OCI-LY1 (cell line): ENCODE data around the gene SNCB.

ENCODE experiments used
- H2AFZ ChIP-seq: fragments of 200-600 bp; sonication (generic), shearing (Covaris generic); 2 replicates; pipeline ENCODE4 v1.6.0; 2014; ENCODE audit warnings: antibody characterized with exemption, mild to moderate bottlenecking, low read length
- H3F3A ChIP-seq: fragments of 200-600 bp; sonication (generic), shearing (Covaris generic); 2 replicates; pipeline ENCODE4 v1.6.0; 2014; ENCODE audit warnings: mild to moderate bottlenecking, antibody characterized with exemption, low read length, moderate library complexity; ENCODE audit not compliant: insufficient read depth
- H3K27ac ChIP-seq: fragments of 200-600 bp; sonication (generic); 2 replicates; pipeline ENCODE4 v1.5.1; 2014; ENCODE audit warnings: low read length, mixed run types, mild to moderate bottlenecking, low read depth; ENCODE audit not compliant: poor library complexity, severe bottlenecking
- H3K27me3 ChIP-seq: fragments of 200-600 bp; sonication (generic); 2 replicates; pipeline ENCODE4 v1.6.0; 2014; ENCODE audit warnings: antibody characterized with exemption, mild to moderate bottlenecking, low read length, moderate library complexity; ENCODE audit not compliant: insufficient read depth
- H3K36me3 ChIP-seq: fragments of 200-600 bp; sonication (generic); 2 replicates; pipeline ENCODE4 v1.6.1; 2014; ENCODE audit warnings: mild to moderate bottlenecking, antibody characterized with exemption, low read length, moderate library complexity, mixed read lengths; ENCODE audit not compliant: insufficient read depth
- H3K4me1 ChIP-seq: fragments of 200-600 bp; sonication (generic); 2 replicates; pipeline ENCODE4 v1.5.1; 2014; ENCODE audit warnings: mild to moderate bottlenecking, low read length, moderate library complexity; ENCODE audit not compliant: insufficient read depth, severe bottlenecking
- H3K4me2 ChIP-seq: fragments of 200-600 bp; sonication (generic), shearing (Covaris generic); 2 replicates; pipeline ENCODE4 v1.6.1; 2014; ENCODE audit warnings: low read length
- H3K4me3 ChIP-seq: fragments of 200-600 bp; sonication (generic); 2 replicates; pipeline ENCODE4 v1.5.1; 2014; ENCODE audit warnings: low read length, low read depth, mild to moderate bottlenecking, mixed read lengths; ENCODE audit not compliant: poor library complexity, severe bottlenecking
- H3K79me2 ChIP-seq: fragments of 200-600 bp; shearing (Covaris generic); 2 replicates; pipeline ENCODE4 v1.6.1; 2016; ENCODE audit warnings: mixed run types, low read length, mixed read lengths; ENCODE audit not compliant: insufficient read depth
- H3K9ac ChIP-seq: fragments of 200-600 bp; sonication (generic), shearing (Covaris generic); 2 replicates; pipeline ENCODE4 v1.6.1; 2014; ENCODE audit warnings: mild to moderate bottlenecking, low read length, mixed read lengths
- H3K9me2 ChIP-seq: fragments of 200-600 bp; sonication (generic), shearing (Covaris generic); 2 replicates; pipeline ENCODE4 v1.6.1; 2014; ENCODE audit warnings: low read depth, mild to moderate bottlenecking, low read length, mixed read lengths
- H3K9me3 ChIP-seq: fragments of 200-600 bp; shearing (Covaris generic); 2 replicates; pipeline ENCODE4 v1.6.1; 2014; ENCODE audit warnings: low read length, mixed read lengths
- H4K20me1 ChIP-seq: fragments of 200-600 bp; sonication (generic), shearing (Covaris generic); 2 replicates; pipeline ENCODE4 v1.6.0; 2016; ENCODE audit warnings: mild to moderate bottlenecking, low read length; ENCODE audit not compliant: insufficient read depth
- CTCF ChIP-seq: fragments of 200-600 bp; sonication (generic), shearing (Covaris generic); IDR thresholded peaks from 2 replicates; pipeline ENCODE4 v1.5.1; 2017; ENCODE audit warnings: mild to moderate bottlenecking, antibody characterized with exemption, low read length, moderate library complexity, mixed read lengths
- EZH2 ChIP-seq: fragments of 200-600 bp; sonication (generic), shearing (Covaris generic); IDR thresholded peaks from 2 replicates; pipeline ENCODE4 v1.8.0; 2017; ENCODE audit warnings: borderline replicate concordance, mixed run types, mild to moderate bottlenecking, antibody characterized with exemption, low read length, moderate library complexity, mixed read lengths

SNCB gene

GRCh38 chr5:176587398-176587797 is 42.9 kb downstream of the SNCB start:
- TF ChIP-seq CTCF (no peak), EZH2 (no peak)
- Histone ChIP-seq H3K4me3 (no peak overlapping the region), H3K36me3 (no peaks in the 10 kb centered on the region; the same call in 1 of the 2 replicates), H2AFZ (no peak overlapping the region), H3K9me2 (no peaks in the 10 kb centered on the region), H3K4me1 (no peaks in the 10 kb centered on the region), H4K20me1 (no peaks in the 10 kb centered on the region), H3F3A (no peaks in the 10 kb centered on the region), H3K9me3 (peaks cover 12% of the 10 kb centered on the region), H3K9ac (no peak overlapping the region), H3K27ac (no peak overlapping the region), H3K4me2 (no peak overlapping the region), H3K27me3 (peaks cover 6% of the 10 kb centered on the region; the same call in 1 of the 2 replicates), H3K79me2 (no peaks in the 10 kb centered on the region)

- Histone ChIP-seq H2AFZ (no peak overlapping the region), H3K79me2 (no peaks in the 10 kb centered on the region), H3F3A (no peaks in the 10 kb centered on the region), H4K20me1 (no peaks in the 10 kb centered on the region), H3K4me2 (no peak overlapping the region), H3K36me3 (no peaks in the 10 kb centered on the region; the same call in 1 of the 2 replicates), H3K9me3 (peaks cover 10% of the 10 kb centered on the region), H3K4me1 (no peaks in the 10 kb centered on the region), H3K27me3 (peaks cover 12% of the 10 kb centered on the region; the same call in 1 of the 2 replicates), H3K27ac (no peak overlapping the region), H3K9me2 (no peaks in the 10 kb centered on the region), H3K4me3 (no peak overlapping the region), H3K9ac (no peak overlapping the region)
- TF ChIP-seq CTCF = no peak
- TF ChIP-seq EZH2 = no peak
Measured at GRCh38 chr5:176583076-176583475, 47.3 kb downstream of the SNCB start.

- Histone ChIP-seq H2AFZ (no peak overlapping the region), H3K4me2 (no peak overlapping the region), H3K9me2 (no peaks in the 10 kb centered on the region), H3K9me3 (peaks cover 10% of the 10 kb centered on the region), H3K36me3 (no peaks in the 10 kb centered on the region; the same call in 1 of the 2 replicates), H3K9ac (no peak overlapping the region), H3K27me3 (peaks cover 12% of the 10 kb centered on the region; the same call in 1 of the 2 replicates), H3F3A (no peaks in the 10 kb centered on the region), H3K4me3 (no peak overlapping the region), H3K27ac (no peak overlapping the region), H3K79me2 (no peaks in the 10 kb centered on the region), H4K20me1 (no peaks in the 10 kb centered on the region), H3K4me1 (no peaks in the 10 kb centered on the region)
- no peak for TF ChIP-seq CTCF
- no peak for TF ChIP-seq EZH2
Measured at GRCh38 chr5:176581361-176581760, 49.0 kb downstream of the SNCB start.
